ENCODE measurements around the gene BICDL1. TPM values are rescaled to one million over a fixed set of nuclear protein-coding genes. Genes with fewer than 3 reads are reported as not detected.

The BICDL1 gene
- total RNA-seq (2014; rRNA removed) (3.6 and 5.8 TPM in 2 replicates), Bru-seq, nascent RNA (percentile 39 among the genes with signal in this experiment), BruChase-seq, experiment 1, labeled RNA remaining after a 6-hour chase (percentile 36 among the genes with signal in this experiment), BruChase-seq, experiment 2, labeled RNA remaining after a 2-hour chase (percentile 40 among the genes with signal in this experiment)
- long read RNA-seq, partial matches to known transcripts = 3 of 12 reads
- long read RNA-seq, other reads (novel, unspliced or antisense) = 7 of 12 reads

DNA sequence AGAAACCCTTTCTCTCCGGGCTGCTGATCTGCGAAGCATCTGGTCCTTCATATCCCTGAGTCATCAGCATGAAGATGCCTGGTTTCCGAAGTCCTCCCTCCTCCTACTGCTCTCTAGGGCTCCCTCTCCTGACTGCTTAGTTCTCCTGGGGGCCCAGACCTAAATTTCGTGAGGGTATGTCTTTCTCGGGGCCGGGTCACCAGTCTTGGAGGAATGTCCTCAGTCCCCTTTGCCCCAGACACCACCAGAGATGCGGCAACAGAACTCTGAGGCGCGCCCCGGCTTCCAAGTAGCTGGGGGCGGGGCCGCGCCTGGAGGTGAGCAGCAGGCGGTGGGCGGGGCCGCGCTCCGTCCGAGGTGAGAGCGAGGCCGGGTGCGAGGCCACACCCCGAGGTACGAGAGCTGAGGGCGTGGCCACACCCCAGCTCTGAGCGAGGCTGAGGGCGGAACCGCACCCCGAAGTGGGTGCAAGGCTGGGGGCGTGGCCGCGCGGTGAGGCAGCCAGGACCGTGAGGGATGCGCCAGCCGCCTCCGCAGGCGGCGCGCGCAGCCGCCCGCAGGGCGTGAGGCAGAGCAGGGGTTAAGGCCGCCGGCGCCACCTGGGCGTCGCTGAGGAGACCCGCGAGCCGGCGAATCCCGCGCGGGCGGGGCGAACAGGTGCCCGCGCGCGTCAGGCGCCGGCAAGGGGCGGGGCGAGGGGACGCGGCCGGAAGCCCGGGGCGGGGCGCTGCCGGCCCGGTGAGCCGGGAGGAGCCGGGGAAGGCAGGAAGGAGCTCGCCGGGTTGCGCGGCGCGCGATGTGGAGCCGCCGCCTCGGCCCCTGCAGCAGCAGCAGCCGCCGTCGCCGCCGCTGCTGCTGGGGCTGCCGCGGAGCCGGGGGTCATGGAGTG, at the start of gene BICDL1:
BICDL1 (plus strand) TSS at position 765 of the 889 bp plus-strand sequence. CDS start 633 bp downstream, outside the sequence.
- H3K9ac ChIP-seq (ENCODE audit: low read length) = no peak within 1 kb of the TSS
- intact Hi-C loops (cut with micrococcal nuclease) = loop anchor here (1.0 to 2.0 kb wide), 2 partner anchors 24 to 99 kb away; no protein-coding TSS in a partner anchor

GRCh38 chr12:119940897-119941296, 48.1 kb upstream of the BICDL1 start:
- Histone ChIP-seq H3F3A (ENCODE audit: low read length, unreplicated experiment) (no peaks in the 10 kb centered on the region), H3K9me3 (ENCODE audit: low read length) (no peaks in the 10 kb centered on the region), H3K9me2 (replicated peaks; ENCODE audit: low read length) (no peaks in the 10 kb centered on the region), H3K27me3 (ENCODE audit: low read length) (no peaks in the 10 kb centered on the region), H3K4me2 (ENCODE audit: low read length) (peak overlapping the region; percentile 72), H3K4me1 (ENCODE audit: insufficient read depth, low read length) (peaks cover 14% of the 10 kb centered on the region), H3K4me3 (ENCODE audit: low read length) (peak overlapping the region; percentile 9; the same call in 1 of the 2 replicates), H3K9ac (ENCODE audit: low read length) (no peak overlapping the region; the same call in 1 of the 2 replicates), H2AFZ (ENCODE audit: low read length) (peak overlapping the region; percentile 20; the same call in 1 of the 2 replicates), H4K20me1 (ENCODE audit: low read length) (no peaks in the 10 kb centered on the region), H3K27ac (ENCODE audit: low read length) (peak overlapping the region; percentile 79), H3K36me3 (ENCODE audit: low read depth, low read length) (no peaks in the 10 kb centered on the region), H3K79me2 (ENCODE audit: low read length) (no peaks in the 10 kb centered on the region)
- ChIA-PET CTCF (interaction anchor here (0.6 to 1.1 kb wide), 6 partner anchors 33 to 253 kb away, joined by 3 to 8 read pairs (median 6); partner anchors contain the start of gene BICDL1), POLR2A (ENCODE audit: unreplicated experiment) (no interaction called here)
- intact Hi-C loops (cut with micrococcal nuclease) = loop anchor here (1.0 to 2.0 kb wide), 3 partner anchors 72 to 146 kb away; no protein-coding TSS in a partner anchor
- ATAC-seq (peak; percentile 97), DNase-seq (peak; percentile 99)
- TF ChIP-seq, protein P1, sequence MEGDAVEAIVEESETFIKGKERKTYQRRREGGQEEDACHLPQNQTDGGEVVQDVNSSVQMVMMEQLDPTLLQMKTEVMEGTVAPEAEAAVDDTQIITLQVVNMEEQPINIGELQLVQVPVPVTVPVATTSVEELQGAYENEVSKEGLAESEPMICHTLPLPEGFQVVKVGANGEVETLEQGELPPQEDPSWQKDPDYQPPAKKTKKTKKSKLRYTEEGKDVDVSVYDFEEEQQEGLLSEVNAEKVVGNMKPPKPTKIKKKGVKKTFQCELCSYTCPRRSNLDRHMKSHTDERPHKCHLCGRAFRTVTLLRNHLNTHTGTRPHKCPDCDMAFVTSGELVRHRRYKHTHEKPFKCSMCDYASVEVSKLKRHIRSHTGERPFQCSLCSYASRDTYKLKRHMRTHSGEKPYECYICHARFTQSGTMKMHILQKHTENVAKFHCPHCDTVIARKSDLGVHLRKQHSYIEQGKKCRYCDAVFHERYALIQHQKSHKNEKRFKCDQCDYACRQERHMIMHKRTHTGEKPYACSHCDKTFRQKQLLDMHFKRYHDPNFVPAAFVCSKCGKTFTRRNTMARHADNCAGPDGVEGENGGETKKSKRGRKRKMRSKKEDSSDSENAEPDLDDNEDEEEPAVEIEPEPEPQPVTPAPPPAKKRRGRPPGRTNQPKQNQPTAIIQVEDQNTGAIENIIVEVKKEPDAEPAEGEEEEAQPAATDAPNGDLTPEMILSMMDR (conservative IDR thresholded peaks at IDR 0.05; ENCODE audit: low read depth, low read length) = no peak
- no peak for TF ChIP-seq EZH2 (IDR thresholded peaks at IDR 0.05; ENCODE audit: low read length, unreplicated experiment)
- no peak for TF ChIP-seq EZH2phosphoT487 (IDR thresholded peaks at IDR 0.05; ENCODE audit: borderline replicate concordance, low read length)
- no TSS peak for BruUV-seq (replicated peaks)

More for the DNA sequence above, at the start of gene BICDL1:
- Histone ChIP-seq H3K9me3 (ENCODE audit: low read length) (no peaks in the 10 kb centered on the region), H3K27ac (ENCODE audit: low read length) (no peak within 1 kb of the TSS), H3K4me3 (ENCODE audit: low read length) (peak within 1 kb of the TSS; percentile 71), H3F3A (ENCODE audit: low read length, unreplicated experiment) (peaks cover 5% of the 10 kb centered on the region), H3K9me2 (replicated peaks; ENCODE audit: low read length) (no peaks in the 10 kb centered on the region), H3K36me3 (ENCODE audit: low read depth, low read length) (no peaks in the 10 kb centered on the region), H2AFZ (ENCODE audit: low read length) (peak within 1 kb of the TSS; percentile 78), H3K79me2 (ENCODE audit: low read length) (no peaks in the 10 kb centered on the region), H3K4me2 (ENCODE audit: low read length) (peak within 1 kb of the TSS; percentile 94), H4K20me1 (ENCODE audit: low read length) (no peaks in the 10 kb centered on the region), H3K27me3 (ENCODE audit: low read length) (peaks cover 22% of the 10 kb centered on the region), H3K4me1 (ENCODE audit: insufficient read depth, low read length) (peaks cover 17% of the 10 kb centered on the region)
- ATAC-seq (peak; percentile 79), DNase-seq (peak; percentile 96)
- peak; percentile 94 for TF ChIP-seq EZH2phosphoT487 (IDR thresholded peaks at IDR 0.05; ENCODE audit: borderline replicate concordance, low read length)
- no peak for TF ChIP-seq EZH2 (IDR thresholded peaks at IDR 0.05; ENCODE audit: low read length, unreplicated experiment)
- TF ChIP-seq, protein P1 (conservative IDR thresholded peaks at IDR 0.05; ENCODE audit: low read depth, low read length) = peak; percentile 75
- no TSS peak for BruUV-seq (replicated peaks)
- ChIA-PET CTCF (interaction anchor here (0.6 to 1.4 kb wide), 5 partner anchors 15 to 101 kb away, joined by 3 to 9 read pairs (median 6); no protein-coding TSS in a partner anchor), POLR2A (ENCODE audit: unreplicated experiment) (interaction anchor here (0.8 kb wide), 1 partner anchor 98 kb away, joined by 5 read pairs; no protein-coding TSS in a partner anchor)

Data from PC-3 (cell line).